GM12874 (cell line): ENCODE data around the gene ZSWIM8.

ENCODE experiments used
- CTCF ChIP-seq: IDR thresholded peaks from 2 replicates; pipeline ENCODE4 v1.5.1; 2011; ENCODE audit warnings: low read depth, mild to moderate bottlenecking, control low read depth, low read length, moderate library complexity; ENCODE audit not compliant: insufficient read depth

ZSWIM8 gene

GRCh38 chr10:73827346-73828089, 42.1 kb downstream of the ZSWIM8 start:
- TF ChIP-seq CTCF, result no peak

- no peak for TF ChIP-seq CTCF
Measured at GRCh38 chr10:73828161-73828560, 42.8 kb downstream of the ZSWIM8 start.

GRCh38 chr10:73836427-73836980, 51.1 kb downstream of the ZSWIM8 start:
- TF ChIP-seq CTCF, result no peak

GRCh38 chr10:73837072-73837471, 51.7 kb downstream of the ZSWIM8 start:
- no peak for TF ChIP-seq CTCF

- TF ChIP-seq CTCF, result no peak
Measured at GRCh38 chr10:73838008-73838567, 52.7 kb downstream of the ZSWIM8 start.

GRCh38 chr10:73838827-73839226, 53.4 kb downstream of the ZSWIM8 start:
- TF ChIP-seq CTCF, result no peak

GRCh38 chr10:73839276-73839966, 54.0 kb downstream of the ZSWIM8 start:
- TF ChIP-seq CTCF, result no peak
